GM12892 (cell line): ENCODE data around the gene ATOH8.

Experiments
- DNase-seq: peaks from one replicate; pipeline ENCODE4 v3.0.0; 2011; ENCODE audit not compliant: insufficient read length
- FAIRE-seq: peaks from 2 replicates; lab custom pipeline; 2011; peaks lifted over from hg19 to GRCh38; lab: Jason Lieb, UNC
- POLR2A ChIP-seq: IDR thresholded peaks from 2 replicates; pipeline ENCODE4 v1.6.1; 2011; ENCODE audit warnings: low read depth, low read length, control low read depth
- POLR2AphosphoS5 ChIP-seq: IDR thresholded peaks from 2 replicates; pipeline ENCODE4 v1.6.1; 2011; ENCODE audit warnings: low read depth, low read length, control low read depth
- TAF1 ChIP-seq: IDR thresholded peaks from 2 replicates; pipeline ENCODE4 v1.6.1; 2011; ENCODE audit warnings: low read depth, mild to moderate bottlenecking, control low read depth, low read length, borderline replicate concordance

Gene ATOH8

DNA sequence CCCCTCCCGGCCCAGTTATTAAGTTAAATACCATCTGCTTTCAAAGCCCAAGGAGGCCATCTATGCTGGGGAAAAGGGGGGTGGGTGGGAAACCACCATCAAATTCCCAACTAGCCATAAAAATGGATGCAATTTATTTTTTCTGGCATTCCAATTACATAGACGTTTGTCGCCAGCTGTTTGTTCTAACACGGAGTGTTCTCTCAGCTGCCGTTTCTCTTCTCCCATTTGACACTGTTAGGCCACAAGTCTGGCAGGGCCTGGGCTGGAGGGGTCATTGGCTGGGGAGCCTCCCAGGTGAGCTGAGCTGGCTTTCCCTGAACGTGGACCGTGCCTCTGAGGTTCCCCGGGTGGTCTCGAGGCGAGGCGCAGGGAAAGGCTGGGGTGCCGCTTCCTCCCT is 16.6 kb downstream of the ATOH8 start:
- no peak for FAIRE-seq
- no peak for DNase-seq
- no peak for TF ChIP-seq POLR2A
- no peak for TF ChIP-seq TAF1
- TF ChIP-seq POLR2AphosphoS5: no peak

GRCh38 chr2:85770786-85771409 is 17.1 kb downstream of the ATOH8 start:
- DNase-seq: no peak
- TF ChIP-seq TAF1: no peak
- no peak for TF ChIP-seq POLR2AphosphoS5
- no peak for TF ChIP-seq POLR2A

DNA sequence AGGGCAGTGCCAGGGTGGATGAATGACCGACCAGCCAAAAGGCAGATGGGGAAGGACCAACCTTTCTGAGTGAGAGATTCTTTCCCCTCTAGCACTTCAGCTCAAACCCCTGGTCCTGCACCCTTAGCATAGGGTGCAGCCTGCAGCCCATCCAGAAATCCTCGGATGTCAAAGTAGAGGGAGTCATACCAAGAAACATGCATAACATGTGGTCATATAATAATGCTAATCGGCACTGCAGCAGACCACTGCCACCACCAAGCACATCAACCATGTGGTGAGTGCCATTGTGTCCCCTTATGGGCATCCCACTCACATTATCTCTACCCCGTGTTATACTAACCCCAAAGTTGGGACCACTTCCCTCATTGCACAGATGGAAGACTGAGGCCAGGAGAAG is 17.7 kb downstream of the ATOH8 start:
- no peak for FAIRE-seq
- TF ChIP-seq POLR2AphosphoS5 (no peak), TAF1 (no peak), POLR2A (no peak)
- no peak for DNase-seq

More at GRCh38 chr2:85770786-85771409, 17.1 kb downstream of the ATOH8 start:
- no peak for FAIRE-seq

GRCh38 chr2:85772019-85772745 is 18.4 kb downstream of the ATOH8 start:
- DNase-seq: no peak
- no peak for TF ChIP-seq POLR2AphosphoS5
- TF ChIP-seq POLR2A: no peak
- TF ChIP-seq TAF1: no peak
- FAIRE-seq: no peak

DNA sequence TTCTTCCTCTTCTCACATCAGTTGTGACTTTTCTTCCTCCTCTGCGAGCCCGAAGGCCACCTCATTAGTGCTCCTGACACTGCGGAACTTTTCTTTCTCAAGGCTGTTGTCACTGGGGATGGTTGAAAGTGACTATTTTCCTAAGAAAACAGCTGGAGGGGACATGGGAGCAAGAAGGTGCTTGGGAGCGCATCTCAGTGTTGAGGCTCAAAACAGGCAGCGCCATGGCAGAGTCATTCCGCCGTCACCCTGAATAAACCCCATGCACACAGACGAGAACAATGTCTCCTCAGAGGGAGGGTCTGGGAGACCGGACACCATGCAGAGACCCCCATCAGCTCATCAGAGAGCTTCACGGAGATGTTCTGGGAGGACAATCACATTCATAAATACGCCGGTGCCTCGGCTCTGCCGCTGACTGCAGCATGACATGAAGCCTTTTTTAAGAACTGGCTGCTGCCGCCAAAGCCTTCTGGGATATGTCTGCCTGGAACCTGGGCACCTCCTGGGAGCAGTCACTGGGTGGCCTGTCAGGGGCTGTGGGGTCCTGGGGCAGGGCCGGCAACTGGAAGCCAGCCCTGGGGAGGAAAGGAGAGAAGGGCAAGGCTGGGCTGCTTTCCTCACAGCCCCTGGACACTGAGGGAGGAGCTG is 19.2 kb downstream of the ATOH8 start:
- TF ChIP-seq TAF1: no peak
- no peak for TF ChIP-seq POLR2AphosphoS5
- no peak for TF ChIP-seq POLR2A
- FAIRE-seq (no peak), DNase-seq (no peak)

GRCh38 chr2:85773692-85774091 is 19.9 kb downstream of the ATOH8 start:
- TF ChIP-seq POLR2A (no peak), TAF1 (no peak), POLR2AphosphoS5 (no peak)
- FAIRE-seq (no peak), DNase-seq (no peak)

DNA sequence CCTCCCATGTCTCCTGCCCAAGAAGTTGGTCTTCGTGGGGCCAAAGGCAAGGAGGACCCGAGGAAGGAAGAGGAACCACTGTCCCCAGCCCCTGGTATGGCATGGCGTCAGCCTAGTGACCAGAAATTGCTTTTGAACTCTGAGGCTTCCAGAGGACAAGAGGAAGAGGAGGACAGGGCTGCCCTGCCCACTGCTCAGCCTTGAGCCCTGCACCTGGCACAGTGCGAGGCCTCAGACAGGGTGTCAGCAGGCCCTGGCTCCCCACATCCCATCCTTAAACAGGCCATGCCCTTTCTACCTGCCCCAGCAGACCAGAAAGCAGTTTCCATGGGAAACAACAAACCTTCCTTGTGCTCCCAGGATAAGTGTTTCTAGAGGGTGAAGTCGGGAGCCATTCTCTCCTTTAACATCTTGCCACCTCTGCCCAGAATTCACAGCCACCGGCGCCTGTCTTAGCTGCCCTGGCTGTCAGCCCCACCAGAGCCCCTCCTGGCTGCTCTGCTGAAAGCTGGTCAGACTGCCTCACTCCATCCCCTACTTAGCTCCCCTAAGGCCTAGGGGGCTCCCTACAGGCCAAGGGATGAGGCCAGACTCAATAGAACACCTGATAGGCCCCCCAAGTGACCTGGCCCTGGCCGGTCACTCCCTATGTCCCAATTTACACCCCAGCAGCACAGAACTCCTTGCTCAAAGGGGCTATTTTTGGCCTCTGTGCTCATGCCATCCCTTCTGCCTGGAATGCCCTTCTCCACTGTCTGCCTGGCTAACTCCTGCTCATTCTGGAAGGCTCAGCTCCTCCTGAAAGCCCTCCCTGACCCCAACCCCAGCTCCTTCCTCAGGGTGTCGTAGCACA is 20.6 kb downstream of the ATOH8 start:
- TF ChIP-seq POLR2A: no peak
- no peak for TF ChIP-seq POLR2AphosphoS5
- TF ChIP-seq TAF1: no peak
- DNase-seq (no peak), FAIRE-seq (no peak)

DNA sequence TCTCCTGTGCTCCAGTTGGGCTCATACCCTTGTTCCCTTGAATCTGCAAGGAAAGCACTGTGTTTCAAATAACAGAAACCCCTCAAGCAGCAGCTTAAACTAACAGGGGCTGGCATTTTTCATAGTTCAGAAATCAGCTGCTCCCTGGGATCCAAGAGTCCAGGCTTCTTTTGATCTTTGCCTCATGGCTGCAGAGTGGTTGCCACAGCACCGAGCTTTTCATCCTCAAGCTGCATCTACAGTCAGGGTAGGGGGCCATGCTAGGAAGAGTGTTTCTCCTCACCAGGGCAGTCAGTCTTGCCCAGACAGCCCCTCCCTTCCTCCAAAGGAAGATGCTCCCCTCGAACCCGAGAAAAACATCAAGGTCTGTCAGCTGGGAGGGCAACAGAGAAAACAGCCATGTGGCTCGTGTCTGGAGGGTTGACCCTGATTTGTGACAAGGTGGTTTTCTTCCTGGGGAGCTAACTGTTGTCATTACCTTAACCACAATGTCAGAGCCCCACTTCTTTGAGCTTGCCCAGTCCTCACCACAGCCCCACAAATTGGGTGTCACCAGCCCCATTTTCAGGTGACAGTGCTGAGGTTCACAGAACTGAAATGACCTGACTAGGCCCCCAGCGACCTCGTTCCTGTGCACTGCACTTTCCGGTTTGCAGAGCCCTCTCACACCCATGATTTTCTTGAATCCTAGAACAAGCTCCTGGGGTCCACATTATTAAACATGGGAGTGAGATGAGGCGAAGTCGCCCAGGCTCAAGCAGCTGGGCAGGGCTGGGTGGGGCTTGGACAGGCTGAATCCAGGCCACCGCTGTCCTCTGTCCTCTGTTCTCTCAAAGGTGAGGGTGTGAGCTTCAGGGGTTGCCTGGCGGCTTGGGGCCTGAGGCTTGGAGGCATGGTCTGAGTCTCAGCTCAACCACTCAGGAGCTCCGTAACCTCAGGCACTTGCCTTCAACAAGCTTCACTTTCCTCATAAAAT is 21.9 kb downstream of the ATOH8 start:
- FAIRE-seq: no peak
- no peak for DNase-seq
- no peak for TF ChIP-seq POLR2AphosphoS5
- no peak for TF ChIP-seq TAF1
- no peak for TF ChIP-seq POLR2A

- DNase-seq (no peak), FAIRE-seq (no peak)
- TF ChIP-seq POLR2A (no peak), POLR2AphosphoS5 (no peak), TAF1 (no peak)
Observed at GRCh38 chr2:85776672-85777071, 22.9 kb downstream of the ATOH8 start.

- no peak for FAIRE-seq
- TF ChIP-seq POLR2AphosphoS5: no peak
- no peak for DNase-seq
Observed at GRCh38 chr2:85777441-85777861, 23.7 kb downstream of the ATOH8 start.
